ENCODE results near the gene LHB.
"Not testable (repeated sequence)": the region's sequence is repeated elsewhere in the genome, so short reads cannot be mapped to it uniquely, and the experiment has no call there.

- TF ChIP-seq POLR2A, CTCF (IDR thresholded peaks at IDR 0.05): not testable (repeated sequence)
Measured at GRCh38 chr19:49024233-49024632, 7.3 kb upstream of the LHB start, which contains the start of gene CGB3.
